Measurements from ENCODE around the gene HS6ST3.

Gene HS6ST3

DNA sequence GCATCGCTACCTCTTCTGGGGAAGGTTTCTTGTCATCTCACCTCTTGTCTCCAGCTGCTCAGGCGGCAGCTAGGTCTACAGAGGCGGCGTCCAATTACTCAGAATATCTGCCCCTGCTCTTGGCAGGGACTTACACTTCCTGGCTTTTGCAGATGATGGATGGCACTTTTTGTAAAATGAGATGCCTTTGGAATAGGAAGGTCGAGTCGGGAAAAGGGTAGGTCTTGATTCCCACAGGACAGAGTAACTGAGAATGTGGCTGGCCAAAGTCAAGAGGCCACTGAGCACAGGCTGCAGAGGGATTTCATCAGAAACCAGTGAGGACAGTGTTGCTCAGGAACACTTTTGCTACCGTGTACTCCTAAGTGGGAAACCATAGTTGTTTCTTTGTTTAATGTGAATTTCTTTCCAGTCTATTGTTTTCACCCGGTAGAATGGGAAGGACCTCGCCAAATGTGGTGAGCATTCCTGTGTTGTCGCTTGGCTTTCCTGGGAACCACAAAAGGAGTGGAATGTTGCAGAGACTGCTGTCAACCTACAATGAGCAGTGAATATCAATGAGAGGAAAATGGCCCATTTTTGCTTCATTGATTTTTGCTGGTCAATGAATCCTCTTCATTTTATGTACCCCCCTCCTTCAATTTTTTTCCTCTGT lies 383.7 kb downstream of the HS6ST3 start:
- no peak overlapping the region for H3K4me3 ChIP-seq (ENCODE audit: low read depth, low read length)
- TF ChIP-seq, protein P1, sequence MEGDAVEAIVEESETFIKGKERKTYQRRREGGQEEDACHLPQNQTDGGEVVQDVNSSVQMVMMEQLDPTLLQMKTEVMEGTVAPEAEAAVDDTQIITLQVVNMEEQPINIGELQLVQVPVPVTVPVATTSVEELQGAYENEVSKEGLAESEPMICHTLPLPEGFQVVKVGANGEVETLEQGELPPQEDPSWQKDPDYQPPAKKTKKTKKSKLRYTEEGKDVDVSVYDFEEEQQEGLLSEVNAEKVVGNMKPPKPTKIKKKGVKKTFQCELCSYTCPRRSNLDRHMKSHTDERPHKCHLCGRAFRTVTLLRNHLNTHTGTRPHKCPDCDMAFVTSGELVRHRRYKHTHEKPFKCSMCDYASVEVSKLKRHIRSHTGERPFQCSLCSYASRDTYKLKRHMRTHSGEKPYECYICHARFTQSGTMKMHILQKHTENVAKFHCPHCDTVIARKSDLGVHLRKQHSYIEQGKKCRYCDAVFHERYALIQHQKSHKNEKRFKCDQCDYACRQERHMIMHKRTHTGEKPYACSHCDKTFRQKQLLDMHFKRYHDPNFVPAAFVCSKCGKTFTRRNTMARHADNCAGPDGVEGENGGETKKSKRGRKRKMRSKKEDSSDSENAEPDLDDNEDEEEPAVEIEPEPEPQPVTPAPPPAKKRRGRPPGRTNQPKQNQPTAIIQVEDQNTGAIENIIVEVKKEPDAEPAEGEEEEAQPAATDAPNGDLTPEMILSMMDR (IDR thresholded peaks at IDR 0.05; ENCODE audit: low read depth, low read length) = no peak
- DNase-seq = no peak
- H3K27me3 ChIP-seq (ENCODE audit: insufficient read depth, low read depth, severe bottlenecking) = peaks cover 95% of the 10 kb centered on the region
- H3K36me3 ChIP-seq = no peaks in the 10 kb centered on the region
- H3K27ac ChIP-seq = no peak overlapping the region
- H3K9me3 ChIP-seq (ENCODE audit: severe bottlenecking) = no peaks in the 10 kb centered on the region

DNA sequence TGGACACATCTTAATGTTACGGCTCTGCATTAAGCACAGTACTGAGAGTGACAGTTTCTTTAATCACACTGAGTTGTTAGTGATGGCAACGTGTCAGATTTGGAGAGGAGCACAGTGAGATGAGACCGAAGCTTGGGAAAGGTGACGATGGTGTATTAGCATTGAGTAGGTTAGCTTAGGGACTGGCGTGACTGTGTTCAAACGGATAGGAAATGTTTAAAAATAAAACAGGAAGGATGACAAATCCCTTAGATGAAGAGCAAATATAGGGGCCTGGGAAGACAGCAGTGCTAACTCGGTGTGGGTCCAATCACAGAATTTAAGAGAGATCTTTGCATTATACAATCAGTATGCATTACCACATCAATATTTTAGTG lies 384.3 kb downstream of the HS6ST3 start:
- Histone ChIP-seq H3K27me3 (ENCODE audit: insufficient read depth, low read depth, severe bottlenecking) (peaks cover 95% of the 10 kb centered on the region), H3K9me3 (ENCODE audit: severe bottlenecking) (no peaks in the 10 kb centered on the region), H3K27ac (no peak overlapping the region), H3K4me3 (ENCODE audit: low read depth, low read length) (no peak overlapping the region), H3K36me3 (no peaks in the 10 kb centered on the region)
- no peak for DNase-seq
- TF ChIP-seq, protein P1 (IDR thresholded peaks at IDR 0.05; ENCODE audit: low read depth, low read length) = no peak

GRCh38 chr13:96475103-96475502 lies 385.2 kb downstream of the HS6ST3 start:
- Histone ChIP-seq H3K27ac (no peak overlapping the region), H3K4me3 (ENCODE audit: low read depth, low read length) (no peak overlapping the region), H3K9me3 (ENCODE audit: severe bottlenecking) (no peaks in the 10 kb centered on the region), H3K27me3 (ENCODE audit: insufficient read depth, low read depth, severe bottlenecking) (peaks cover 99% of the 10 kb centered on the region), H3K36me3 (no peaks in the 10 kb centered on the region)
- TF ChIP-seq, protein P1 (IDR thresholded peaks at IDR 0.05; ENCODE audit: low read depth, low read length) = no peak
- DNase-seq = no peak

- Histone ChIP-seq H3K9me3 (ENCODE audit: severe bottlenecking) (peaks cover 3% of the 10 kb centered on the region), H3K27ac (no peak overlapping the region), H3K4me3 (ENCODE audit: low read depth, low read length) (no peak overlapping the region), H3K27me3 (ENCODE audit: insufficient read depth, low read depth, severe bottlenecking) (peaks cover 72% of the 10 kb centered on the region), H3K36me3 (no peaks in the 10 kb centered on the region)
- DNase-seq = no peak
- TF ChIP-seq, protein P1 (IDR thresholded peaks at IDR 0.05; ENCODE audit: low read depth, low read length) = no peak
These were observed 391.6 kb downstream of the HS6ST3 start for GRCh38 chr13:96481482-96481881.

DNA sequence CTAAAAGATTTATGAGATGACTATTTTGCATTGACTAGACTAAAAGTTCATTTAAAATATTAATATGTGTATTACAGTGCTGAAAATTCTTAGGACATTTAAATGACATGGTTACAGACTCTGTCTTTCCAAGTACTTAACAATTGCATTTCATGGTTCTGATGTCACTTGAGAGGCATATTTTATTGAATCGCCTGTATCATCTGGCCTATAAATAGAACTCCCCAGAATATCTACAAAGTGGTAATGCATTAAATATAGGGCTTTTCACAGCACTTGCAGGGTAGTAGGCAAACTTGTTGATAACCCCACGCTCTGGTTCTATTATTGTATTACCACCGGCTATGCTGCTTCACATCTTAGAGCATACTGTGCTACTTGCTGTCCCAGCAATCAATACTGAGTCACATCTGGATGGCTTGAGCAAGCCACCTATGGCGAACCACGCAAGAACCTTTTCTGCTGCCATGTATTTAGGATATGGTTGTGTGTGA lies 400.6 kb downstream of the HS6ST3 start:
- H3K4me3 ChIP-seq (ENCODE audit: low read depth, low read length) = no peak overlapping the region
- TF ChIP-seq, protein P1 (IDR thresholded peaks at IDR 0.05; ENCODE audit: low read depth, low read length) = no peak
- no peaks in the 10 kb centered on the region for H3K36me3 ChIP-seq
- H3K27ac ChIP-seq = no peak overlapping the region
- peaks cover 4% of the 10 kb centered on the region for H3K9me3 ChIP-seq (ENCODE audit: severe bottlenecking)
- no peak for DNase-seq
- H3K27me3 ChIP-seq (ENCODE audit: insufficient read depth, low read depth, severe bottlenecking) = peaks cover 69% of the 10 kb centered on the region

DNA sequence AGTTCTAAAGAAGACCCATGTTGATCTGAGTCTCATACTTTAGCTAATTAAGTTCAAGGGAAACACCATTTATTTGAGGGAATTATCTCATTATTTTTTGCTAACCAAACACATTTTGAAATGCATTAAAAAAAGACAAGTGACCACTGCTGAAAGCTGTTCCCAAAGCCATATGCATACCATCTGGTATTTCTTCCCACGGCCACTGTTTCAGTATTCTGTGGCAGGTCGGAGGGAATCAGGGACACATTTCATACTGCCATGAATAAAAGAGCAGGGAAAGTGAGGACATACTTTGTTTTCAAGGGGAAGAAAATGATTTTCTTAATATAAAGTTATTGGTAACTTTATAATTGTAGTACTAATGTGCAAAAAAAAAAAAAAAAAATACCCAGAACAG lies 401.2 kb downstream of the HS6ST3 start:
- H3K9me3 ChIP-seq (ENCODE audit: severe bottlenecking) = peaks cover 4% of the 10 kb centered on the region
- no peak overlapping the region for H3K27ac ChIP-seq
- H3K4me3 ChIP-seq (ENCODE audit: low read depth, low read length) = no peak overlapping the region
- no peaks in the 10 kb centered on the region for H3K36me3 ChIP-seq
- no peak for DNase-seq
- TF ChIP-seq, protein P1 (IDR thresholded peaks at IDR 0.05; ENCODE audit: low read depth, low read length) = no peak
- H3K27me3 ChIP-seq (ENCODE audit: insufficient read depth, low read depth, severe bottlenecking) = peaks cover 74% of the 10 kb centered on the region

Data from WERI-Rb-1 (cell line).